GM18499 (cell line): ENCODE results near the gene CNTN5.

ENCODE experiments used
- ATAC-seq: cut with Tn5 transposase; IDR thresholded peaks from one replicate; pipeline ENCODE4 v1.9.1; 2021; ENCODE audit warnings: moderate number of reproducible peaks; ENCODE audit not compliant: insufficient read depth, unreplicated experiment

CNTN5 gene

GRCh38 chr11:99162819-99163218, 142.1 kb downstream of the CNTN5 start:
- ATAC-seq, result no peak

- ATAC-seq, result no peak
These were observed 149.8 kb downstream of the CNTN5 start for GRCh38 chr11:99170591-99170990.

- ATAC-seq, result no peak
These were observed 150.6 kb downstream of the CNTN5 start for GRCh38 chr11:99171330-99171729.

- no peak for ATAC-seq
These were observed 155.7 kb downstream of the CNTN5 start for GRCh38 chr11:99176430-99176829.

- no peak for ATAC-seq
These were observed 156.7 kb downstream of the CNTN5 start for GRCh38 chr11:99177446-99177845.

GRCh38 chr11:99184146-99184545, 163.4 kb downstream of the CNTN5 start:
- ATAC-seq, result no peak

- ATAC-seq, result no peak
These were observed 167.5 kb downstream of the CNTN5 start for GRCh38 chr11:99188221-99188620.

GRCh38 chr11:99192716-99193115, 172.0 kb downstream of the CNTN5 start:
- ATAC-seq, result no peak

GRCh38 chr11:99197477-99197876, 176.7 kb downstream of the CNTN5 start:
- ATAC-seq, result no peak

GRCh38 chr11:99198215-99198614, 177.5 kb downstream of the CNTN5 start:
- no peak for ATAC-seq

- no peak for ATAC-seq
These were observed 178.6 kb downstream of the CNTN5 start for GRCh38 chr11:99199341-99199740.

- ATAC-seq, result no peak
These were observed 180.0 kb downstream of the CNTN5 start for GRCh38 chr11:99200720-99201119.

- no peak for ATAC-seq
These were observed 188.1 kb downstream of the CNTN5 start for GRCh38 chr11:99208813-99209212.

- ATAC-seq, result no peak
These were observed 208.8 kb downstream of the CNTN5 start for GRCh38 chr11:99229544-99229943.

- no peak for ATAC-seq
These were observed 213.8 kb downstream of the CNTN5 start for GRCh38 chr11:99234534-99234933.

GRCh38 chr11:99238401-99238800, 217.7 kb downstream of the CNTN5 start:
- no peak for ATAC-seq

- no peak for ATAC-seq
These were observed 219.7 kb downstream of the CNTN5 start for GRCh38 chr11:99240192-99241030.

- no peak for ATAC-seq
These were observed 220.3 kb downstream of the CNTN5 start for GRCh38 chr11:99241066-99241465.

GRCh38 chr11:99244613-99245012, 223.9 kb downstream of the CNTN5 start:
- no peak for ATAC-seq

- no peak for ATAC-seq
These were observed 225.4 kb downstream of the CNTN5 start for GRCh38 chr11:99246199-99246598.

- ATAC-seq, result no peak
These were observed 235.9 kb downstream of the CNTN5 start for GRCh38 chr11:99256614-99257013.

GRCh38 chr11:99257131-99257530, 236.4 kb downstream of the CNTN5 start:
- ATAC-seq, result no peak
